GM19463 (cell line): ENCODE data around the gene GAS7.

Experiments used
- ATAC-seq: cut with Tn5 transposase; IDR thresholded peaks from one replicate; pipeline ENCODE4 v1.9.1; 2021; ENCODE audit warnings: mild to moderate bottlenecking, moderate library complexity; ENCODE audit not compliant: unreplicated experiment

The GAS7 gene

GRCh38 chr17:9987779-9988585, 210.4 kb downstream of the GAS7 start:
- no peak for ATAC-seq

GRCh38 chr17:9986754-9987382, 211.5 kb downstream of the GAS7 start:
- ATAC-seq: no peak

DNA sequence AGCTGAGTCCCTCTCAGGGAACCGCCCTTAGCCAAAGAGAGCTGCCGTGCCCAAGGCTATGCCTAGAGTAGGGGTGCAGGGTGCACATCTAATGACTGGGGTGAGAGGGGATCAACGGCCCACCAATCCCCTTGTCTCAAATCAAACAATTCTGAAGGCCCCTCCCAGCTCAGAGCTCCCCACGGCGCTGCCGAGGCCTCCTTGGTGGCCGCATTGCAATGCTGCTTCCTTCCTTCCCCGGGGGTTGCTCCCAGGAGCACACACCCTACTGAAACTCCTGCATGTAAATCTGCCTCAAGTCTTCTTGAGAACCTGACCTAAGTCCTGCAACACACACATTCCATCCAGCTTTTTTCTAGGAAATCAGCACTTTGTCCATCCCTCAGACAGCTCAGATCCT, 212.8 kb downstream of the GAS7 start:
- ATAC-seq: no peak

- no peak for ATAC-seq
These were observed 213.6 kb downstream of the GAS7 start for GRCh38 chr17:9984768-9985167.

DNA sequence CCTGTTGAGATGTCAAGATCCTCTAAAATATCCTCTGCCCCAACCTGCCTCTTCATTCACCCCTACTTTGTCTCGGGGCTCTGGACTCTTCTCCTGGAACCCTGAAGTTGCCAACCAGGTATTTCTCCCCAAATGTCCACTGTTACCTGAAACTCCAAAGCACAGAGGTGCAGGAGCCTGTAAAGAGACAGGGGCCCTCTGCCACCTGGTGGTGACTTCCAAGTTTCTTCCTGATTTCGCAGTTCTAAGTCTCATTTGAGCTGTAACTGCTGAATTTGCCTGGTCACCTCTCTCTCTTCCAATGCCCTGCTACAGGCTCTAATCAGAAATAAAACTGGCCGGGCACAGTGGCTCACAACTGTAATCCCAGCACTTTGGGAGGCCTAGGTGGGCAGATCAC, 216.2 kb downstream of the GAS7 start:
- no peak for ATAC-seq

- no peak for ATAC-seq
These were observed 217.0 kb downstream of the GAS7 start for GRCh38 chr17:9981344-9981915.

- ATAC-seq: no peak
These were observed 218.9 kb downstream of the GAS7 start for GRCh38 chr17:9979463-9979995.

GRCh38 chr17:9977180-9977575, 221.2 kb downstream of the GAS7 start:
- ATAC-seq: no peak

GRCh38 chr17:9976283-9977179, 221.9 kb downstream of the GAS7 start:
- no peak for ATAC-seq

DNA sequence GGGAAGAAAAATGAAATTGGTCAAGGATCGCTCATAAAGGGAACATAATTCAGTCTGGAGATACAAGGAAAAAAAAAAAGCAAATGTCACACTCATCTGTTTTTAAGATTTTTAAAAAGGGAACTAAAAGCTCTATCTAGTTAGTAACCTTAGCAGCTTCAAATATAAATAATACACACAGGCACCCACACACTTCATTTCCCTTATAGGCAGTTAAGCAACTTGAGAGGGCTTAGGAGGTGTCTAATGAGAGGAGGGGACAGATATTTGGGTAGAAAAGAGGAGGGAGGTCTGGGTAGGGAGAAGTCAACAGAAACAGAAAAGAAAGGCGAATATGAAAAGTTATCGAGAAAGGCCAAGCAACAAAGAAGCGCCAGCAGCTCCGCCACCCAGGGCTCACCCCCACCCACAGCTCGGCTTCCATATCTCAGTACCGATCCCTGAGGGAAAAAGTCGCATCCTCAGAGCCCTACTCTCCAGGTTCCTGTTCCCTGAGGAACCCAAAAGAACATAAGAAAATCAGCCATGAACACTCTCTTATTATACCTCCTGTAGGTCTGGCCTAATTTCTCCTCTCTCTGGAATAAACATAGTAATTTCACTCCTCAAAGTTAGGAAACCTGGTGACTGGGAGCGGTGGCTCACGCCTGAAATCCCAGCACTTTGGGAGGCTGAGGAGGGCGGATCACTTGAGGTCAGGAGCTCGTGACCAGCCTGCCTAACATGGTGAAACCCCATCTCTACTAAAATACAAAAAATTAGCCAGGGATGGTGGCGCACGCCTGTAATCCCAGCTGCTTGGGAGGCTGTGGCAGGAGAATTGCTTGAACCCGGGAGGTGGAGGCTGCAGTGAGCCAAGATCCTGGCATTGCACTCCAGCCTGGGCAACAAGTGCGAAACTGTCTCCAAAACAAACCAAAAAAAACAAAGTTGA, 223.7 kb downstream of the GAS7 start:
- ATAC-seq: no peak

- no peak for ATAC-seq
These were observed 224.5 kb downstream of the GAS7 start for GRCh38 chr17:9973669-9974447.

- ATAC-seq: no peak
These were observed 226.4 kb downstream of the GAS7 start for GRCh38 chr17:9971991-9972390.

- no peak for ATAC-seq
These were observed 229.0 kb downstream of the GAS7 start for GRCh38 chr17:9969301-9969935.

GRCh38 chr17:9968881-9969280, 229.5 kb downstream of the GAS7 start:
- ATAC-seq: no peak

- no peak for ATAC-seq
These were observed 230.4 kb downstream of the GAS7 start for GRCh38 chr17:9968008-9968407.

- no peak for ATAC-seq
These were observed 238.9 kb downstream of the GAS7 start for GRCh38 chr17:9959377-9959981.

DNA sequence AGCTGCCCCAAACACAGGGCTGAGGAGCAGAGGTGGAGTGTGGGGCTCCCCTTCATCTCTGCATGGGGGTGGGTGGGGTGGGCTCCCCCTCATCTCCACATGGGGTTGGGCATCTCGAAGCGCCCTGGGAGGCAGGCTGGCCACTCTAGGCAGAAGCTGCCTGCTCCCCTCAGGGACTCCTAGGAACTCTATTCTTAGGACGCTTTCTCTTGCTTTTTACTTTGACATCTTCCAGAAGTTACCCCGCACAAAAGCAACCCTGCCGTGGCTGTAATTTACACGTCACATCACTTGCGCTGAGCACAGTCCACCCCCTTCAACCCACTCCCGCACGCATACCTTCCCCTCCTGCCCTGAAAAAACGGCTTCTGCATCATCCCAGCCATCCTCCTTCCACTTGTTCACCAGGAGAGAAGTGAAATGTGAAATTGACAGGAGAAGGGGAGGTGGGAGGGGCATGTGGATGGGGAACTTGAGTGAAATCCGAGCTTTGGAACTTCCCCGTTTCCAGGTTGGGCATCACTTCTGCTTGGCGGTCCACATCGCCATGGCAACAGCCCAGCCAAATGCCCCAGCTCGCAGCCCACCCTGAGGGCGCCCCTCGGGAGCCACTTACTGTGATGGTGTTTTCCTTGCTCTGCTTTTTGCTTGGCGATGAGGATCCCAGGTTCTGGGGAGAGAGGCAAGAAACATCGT, 239.7 kb downstream of the GAS7 start:
- no peak for ATAC-seq

- no peak for ATAC-seq
These were observed 241.2 kb downstream of the GAS7 start for GRCh38 chr17:9957244-9957643.
